Adrenal gland (tissue), 12 donors: ENCODE results near the gene FADD. TPM values are rescaled to one million over a fixed set of nuclear protein-coding genes. Genes with fewer than 3 reads are reported as not detected.

Experiments
- DNase-seq, 7 donors: peaks; one replicate each; pipeline ENCODE4 v3.0.0-alpha.2; 2019 to 2020
- H3K27ac ChIP-seq, 5 donors: fragments of 200-600 bp; sonication (generic) in 4 of 5; 1 replicate in 3 of 5; 2 replicates in 2 of 5; pipeline versions ENCODE4 v1.5.1 to v1.8.0; 2016 to 2020; ENCODE audit warnings: mild to moderate bottlenecking in 1 of 5
- H3K27me3 ChIP-seq: fragments of 200-600 bp; 2 replicates; pipeline ENCODE4 v1.8.0; 2021
- H3K36me3 ChIP-seq, 2 donors: fragments of 200-600 bp; replicated peaks in 1 of 2; 1 replicate in 1 of 2; 2 replicates in 1 of 2; pipeline versions ENCODE4 v1.5.1 to v1.8.0; 2018 to 2022
- H3K4me1 ChIP-seq, 2 donors: fragments of 200-600 bp; replicated peaks in 1 of 2; 1 replicate in 1 of 2; 2 replicates in 1 of 2; pipeline versions ENCODE4 v1.5.1 to v1.8.0; 2018 to 2021
- H3K4me3 ChIP-seq, 4 donors: fragments of 200-600 bp; sonication (generic) in 3 of 4; one replicate each; pipeline ENCODE4 v1.5.1; 2016 to 2018
- H3K9me3 ChIP-seq, 3 donors: fragments of 200-600 bp; sonication (generic) in 1 of 3; replicated peaks in 1 of 3; 1 replicate in 2 of 3; 2 replicates in 1 of 3; pipeline versions ENCODE4 v1.5.1 to v1.8.0; 2016 to 2021
- POLR2A ChIP-seq, 2 donors: fragments of 450-650 bp; IDR thresholded peaks; one replicate each; pipeline ENCODE4 v1.6.1; 2017; ENCODE audit warnings: antibody characterized with exemption in 2 of 2, mild to moderate bottlenecking in 2 of 2, moderate library complexity in 1 of 2
- WGBS, 4 donors: extraction: QIAGEN DNeasy Blood & Tissue Kit in 2 of 4; methylation state at CpG; one replicate each; pipeline versions ENCODE4 v1.1.5 to v1.1.7; 2013 to 2017; 5-methylcytosine and 5-hydroxymethylcytosine counted together
- intact Hi-C, 2 donors: fragments of 100-400 bp; cut with DNase I; formaldehyde crosslinking; loops; one replicate each; pipeline versions ENCODE4 v1.14.1 to v1.15.0; 2022 to 2023
- polyA plus RNA-seq, 3 donors: library from polyadenylated mRNA; stranded (reverse); fragments of 200-250 nt in 2 of 3; fragments of 350-450 nt in 1 of 3; fragmentation: Illumina TruSeq in 1 of 3; extraction: RNeasy Lipid Tissue Mini Kit (QIAGEN cat#74804) in 1 of 3; gene quantifications; one replicate each; pipeline ENCODE4 v1.2.3, GENCODE V29; 2013 to 2014
- total RNA-seq, 9 donors: library from RNA; depleted of rRNA in 4 of 9; stranded (reverse); fragments of >200 nt in 4 of 9; fragments of 120-200 nt in 1 of 9; fragmentation: NEBNext Ultra II Directional in 1 of 9; extraction: Animal tissue kit (Norgen Biotek cat#: 25700) in 1 of 9; gene quantifications; one replicate each; pipeline versions ENCODE4 v1.1.0 to v1.2.4, GENCODE V29; 2013 to 2023
- TF ChIP-seq, protein P1 (sequence below), 6 experiments: fragments of 450-650 bp in 4 of 6; fragments of 200-600 bp in 2 of 6; sonication (generic) in 1 of 6; IDR thresholded peaks; 1 replicate in 5 of 6; 2 replicates in 1 of 6; pipeline versions ENCODE4 v1.5.1 to v1.8.0; 2016 to 2021; ENCODE audit warnings: antibody characterized with exemption in 6 of 6, mild to moderate bottlenecking in 2 of 6, moderate library complexity in 1 of 6
- donor health status: healthy with polysubstance abuse.
- donor health status: Bipolar disorder and iron deficiency.
- donor health status: DM: yes; HTN: yes; CAD: no.
- donor health status: DM: no; HTN: no; CAD: no.
- donor health status: DM: no; HTN: no; CAD: no.
- donor health status: DM: yes; HTN: yes; CAD: no.

Gene FADD
- total and polyA plus RNA-seq, 12 donors = 8.9 to 37.9 (median 26.2) TPM

DNA sequence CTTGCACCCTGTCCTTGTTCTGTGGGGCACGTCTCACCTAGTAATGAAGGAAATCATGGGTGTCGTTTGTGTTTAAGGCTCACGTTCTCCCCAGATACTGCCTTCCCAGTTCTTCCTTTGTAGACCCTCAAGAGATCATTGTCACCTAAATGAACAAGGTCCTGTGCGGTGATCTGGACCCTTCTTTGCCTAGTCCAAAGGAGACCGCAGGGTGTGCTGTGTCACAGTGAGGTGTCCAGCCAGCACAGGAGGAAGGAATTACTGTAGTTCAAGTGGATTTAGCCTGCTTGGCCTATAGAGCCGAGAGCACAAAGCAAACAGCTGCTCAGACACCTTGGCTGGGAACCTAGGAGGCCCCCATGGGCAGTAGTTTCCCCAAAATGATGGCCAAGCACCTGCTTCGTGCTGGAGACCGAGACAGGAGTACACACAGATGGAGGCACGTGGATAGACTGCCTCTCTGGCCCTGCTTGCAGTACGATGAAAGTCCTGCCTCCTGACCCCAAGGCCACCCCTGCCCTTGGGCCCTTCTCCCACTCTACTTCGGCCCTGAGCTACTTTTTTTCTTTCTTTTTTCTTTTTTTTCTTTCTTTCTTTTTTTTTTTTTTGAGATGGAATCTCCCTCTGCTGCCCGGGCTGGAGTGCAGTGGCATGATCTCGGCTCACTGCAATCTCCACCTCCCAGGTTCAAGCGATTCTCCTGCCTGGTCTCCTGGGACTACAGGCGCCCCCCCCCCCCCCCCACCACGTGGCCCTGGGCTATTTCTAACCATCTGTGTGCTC, 48.0 kb downstream of the FADD start:
- peak in 5 of 7 donors; percentile 33 to 50 (median 41) for DNase-seq
- TF ChIP-seq POLR2A (IDR thresholded peaks at IDR 0.05) = no peak
- TF ChIP-seq, protein P1, sequence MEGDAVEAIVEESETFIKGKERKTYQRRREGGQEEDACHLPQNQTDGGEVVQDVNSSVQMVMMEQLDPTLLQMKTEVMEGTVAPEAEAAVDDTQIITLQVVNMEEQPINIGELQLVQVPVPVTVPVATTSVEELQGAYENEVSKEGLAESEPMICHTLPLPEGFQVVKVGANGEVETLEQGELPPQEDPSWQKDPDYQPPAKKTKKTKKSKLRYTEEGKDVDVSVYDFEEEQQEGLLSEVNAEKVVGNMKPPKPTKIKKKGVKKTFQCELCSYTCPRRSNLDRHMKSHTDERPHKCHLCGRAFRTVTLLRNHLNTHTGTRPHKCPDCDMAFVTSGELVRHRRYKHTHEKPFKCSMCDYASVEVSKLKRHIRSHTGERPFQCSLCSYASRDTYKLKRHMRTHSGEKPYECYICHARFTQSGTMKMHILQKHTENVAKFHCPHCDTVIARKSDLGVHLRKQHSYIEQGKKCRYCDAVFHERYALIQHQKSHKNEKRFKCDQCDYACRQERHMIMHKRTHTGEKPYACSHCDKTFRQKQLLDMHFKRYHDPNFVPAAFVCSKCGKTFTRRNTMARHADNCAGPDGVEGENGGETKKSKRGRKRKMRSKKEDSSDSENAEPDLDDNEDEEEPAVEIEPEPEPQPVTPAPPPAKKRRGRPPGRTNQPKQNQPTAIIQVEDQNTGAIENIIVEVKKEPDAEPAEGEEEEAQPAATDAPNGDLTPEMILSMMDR (IDR thresholded peaks at IDR 0.05) = no peak
- intact Hi-C loops = no loop called here
- Histone ChIP-seq H3K4me3 (no peak overlapping the region), H3K27ac (no peak overlapping the region), H3K27me3 (no peaks in the 10 kb centered on the region), H3K9me3 (no peaks in the 10 kb centered on the region), H3K4me1 (peaks cover 0 to 8% of the 10 kb centered on the region in 2 donors), H3K36me3 (no peaks in the 10 kb centered on the region)
- WGBS, 4 donors = 55 to 65% (median 58%) methylated on average over 12 to 15 of the region's 16 CpGs

DNA sequence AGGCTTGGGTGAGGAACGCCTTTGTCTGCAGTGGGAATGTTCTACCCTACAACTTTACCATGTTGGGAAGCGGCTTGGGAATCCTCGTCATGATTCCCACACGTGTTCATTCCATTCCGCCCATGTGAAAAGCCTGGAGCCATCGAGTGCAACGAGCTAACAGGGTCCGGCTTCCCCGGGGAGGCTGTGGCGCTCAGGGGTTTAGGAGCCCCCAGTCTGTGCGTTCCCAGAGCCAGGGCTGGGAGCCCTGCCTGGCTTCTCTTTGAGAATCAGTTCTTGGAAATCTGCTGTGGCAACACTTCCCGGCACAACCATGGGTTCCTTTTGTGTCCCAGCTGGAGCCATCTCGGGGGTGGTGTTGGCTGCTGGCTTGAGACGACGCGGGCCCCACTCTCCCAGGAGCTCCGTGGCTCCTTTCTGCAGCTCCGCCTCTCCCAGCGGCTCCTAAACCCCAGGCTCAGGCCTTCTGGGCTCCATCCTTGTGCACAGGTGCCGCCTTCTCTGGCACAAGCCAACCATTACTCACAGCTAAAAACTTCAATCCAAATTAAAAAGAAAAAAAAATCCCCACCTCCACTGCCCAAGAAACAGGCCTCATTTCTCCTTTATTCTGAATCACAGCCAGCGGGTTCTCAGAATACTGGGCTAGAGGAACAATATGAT, 48.7 kb downstream of the FADD start:
- no peaks in the 10 kb centered on the region for H3K27me3 ChIP-seq
- no peak overlapping the region for H3K27ac ChIP-seq
- no peaks in the 10 kb centered on the region for H3K36me3 ChIP-seq
- H3K9me3 ChIP-seq = no peaks in the 10 kb centered on the region
- intact Hi-C loops = no loop called here
- 75 to 96% (median 83%) methylated on average over 17 to 21 of the region's 21 CpGs for WGBS, 4 donors
- no peak overlapping the region for H3K4me3 ChIP-seq
- DNase-seq = peak in 1 of 7 donors; percentile 31
- TF ChIP-seq POLR2A (IDR thresholded peaks at IDR 0.05) = no peak
- TF ChIP-seq, protein P1 (IDR thresholded peaks at IDR 0.05) = no peak
- H3K4me1 ChIP-seq = peaks cover 0 to 8% of the 10 kb centered on the region in 2 donors

DNA sequence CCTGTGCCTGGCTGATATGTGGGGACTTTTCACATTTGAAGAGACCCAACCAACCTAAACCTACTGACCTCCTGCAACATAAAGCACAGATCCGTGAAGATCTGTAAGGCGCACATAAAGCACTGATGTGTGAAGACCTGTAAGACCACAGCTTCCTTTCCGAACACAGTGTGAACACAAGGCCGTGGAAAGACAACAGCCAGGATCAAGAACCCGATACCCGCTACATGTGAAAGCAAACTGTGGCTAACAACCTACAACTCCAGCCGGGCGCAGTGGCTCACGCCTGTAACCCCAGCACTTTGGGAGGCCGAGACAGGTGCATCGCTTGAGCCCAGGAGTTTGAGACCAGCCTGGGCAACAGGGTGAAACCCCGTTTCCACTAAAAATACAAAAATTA, 49.7 kb downstream of the FADD start:
- DNase-seq = no peak
- Histone ChIP-seq H3K4me1 (peaks cover 0 to 2% of the 10 kb centered on the region in 2 donors), H3K27me3 (no peaks in the 10 kb centered on the region), H3K27ac (no peak overlapping the region), H3K4me3 (no peak overlapping the region), H3K9me3 (no peaks in the 10 kb centered on the region), H3K36me3 (no peaks in the 10 kb centered on the region)
- WGBS, 4 donors = 93 to 97% (median 95%) methylated on average over 5 to 12 of the region's 12 CpGs
- intact Hi-C loops = no loop called here
- TF ChIP-seq POLR2A (IDR thresholded peaks at IDR 0.05) = no peak
- TF ChIP-seq, protein P1 (IDR thresholded peaks at IDR 0.05) = no peak

DNA sequence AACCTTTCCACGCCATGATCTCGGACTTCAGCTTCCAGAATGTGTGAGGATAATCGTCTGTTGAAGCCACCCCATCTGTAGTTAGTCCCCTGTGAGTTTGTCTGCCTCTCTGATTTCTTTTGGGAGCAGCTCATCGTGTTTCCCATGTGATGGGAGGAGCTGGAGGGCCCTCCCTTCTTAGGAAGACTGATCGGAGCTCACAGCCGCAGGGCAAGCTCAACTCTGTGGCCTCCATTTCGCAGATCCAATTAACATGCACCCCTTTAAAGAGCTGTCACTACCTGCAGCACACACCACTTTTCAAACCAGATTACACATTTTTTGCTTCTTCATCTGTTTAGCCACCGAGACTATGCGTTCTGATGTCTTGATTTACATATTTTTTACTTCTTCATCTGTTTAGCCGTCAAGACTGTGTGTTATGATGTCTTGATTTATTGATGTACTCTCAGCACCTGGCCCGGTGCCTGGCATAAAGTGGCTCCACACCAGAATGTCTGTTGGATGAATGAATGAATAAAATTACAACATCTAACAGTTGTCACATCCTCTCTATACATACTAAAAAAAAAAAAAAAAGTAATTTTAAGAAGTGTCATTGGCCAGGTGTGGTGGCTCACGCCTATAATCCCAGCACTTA, 52.5 kb downstream of the FADD start:
- Histone ChIP-seq H3K4me1 (no peaks in the 10 kb centered on the region), H3K9me3 (no peaks in the 10 kb centered on the region), H3K36me3 (no peaks in the 10 kb centered on the region), H3K27me3 (no peaks in the 10 kb centered on the region), H3K4me3 (no peak overlapping the region), H3K27ac (no peak overlapping the region)
- 56 to 66% (median 62%) methylated on average over 12 of the region's 12 CpGs for WGBS, 4 donors
- TF ChIP-seq, protein P1 (IDR thresholded peaks at IDR 0.05) = no peak
- no peak for TF ChIP-seq POLR2A (IDR thresholded peaks at IDR 0.05)
- DNase-seq = peak in 3 of 7 donors; percentile 27 to 67 (median 29)
- intact Hi-C loops = no loop called here
